Measurements from ENCODE around the gene PDLIM1. TPM values are rescaled to one million over a fixed set of nuclear protein-coding genes. Genes with fewer than 3 reads are reported as not detected.

PDLIM1 gene
- total RNA-seq, 2 donors from 2014 or later: 93.9 to 158 TPM

DNA sequence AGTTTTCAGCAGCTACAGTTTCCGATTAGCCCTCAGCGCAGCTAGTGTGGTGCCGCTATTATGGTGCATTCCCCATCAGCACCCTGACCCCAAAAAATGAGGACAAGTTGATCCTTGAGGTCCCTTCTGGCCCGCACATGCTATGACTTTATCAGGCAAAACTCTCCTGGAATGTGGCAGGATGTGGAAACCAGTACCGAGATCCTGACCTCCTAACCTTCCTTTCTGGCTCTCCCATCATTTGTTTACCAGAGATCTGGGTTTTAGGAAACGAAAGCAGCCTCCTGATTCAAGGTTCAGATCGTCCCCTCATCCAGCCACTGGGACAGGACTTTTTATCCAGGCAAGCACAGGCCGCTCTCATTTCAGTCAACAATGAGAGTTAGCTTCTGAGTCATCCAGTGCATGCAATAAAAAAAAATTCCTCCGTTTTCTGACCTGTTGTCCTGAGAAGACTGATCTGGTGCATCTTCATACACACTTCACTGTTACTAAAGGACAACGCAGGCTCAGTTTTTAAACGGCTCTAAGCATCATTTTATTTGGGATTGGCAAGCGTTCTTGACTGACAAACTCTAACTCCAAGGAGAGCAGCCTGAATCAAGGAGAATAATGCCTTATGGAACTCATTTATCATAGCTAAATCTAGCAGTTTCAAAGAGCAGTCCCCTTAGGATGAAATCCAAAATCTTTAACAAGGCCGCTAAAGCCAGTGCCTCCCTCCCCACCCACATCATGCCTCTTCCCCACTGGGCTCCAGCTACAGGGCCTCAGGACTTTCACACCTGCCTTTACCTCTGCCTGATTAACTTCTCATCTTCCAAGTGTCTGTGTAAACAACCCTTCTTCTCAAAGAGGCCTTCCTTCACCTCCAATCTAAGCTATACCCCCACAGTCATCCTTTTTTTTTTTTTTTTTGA is 17.1 kb downstream of the PDLIM1 start:
- no peak for DNase-seq

GRCh38 chr10:95268438-95268837 is 22.4 kb downstream of the PDLIM1 start:
- peaks cover 23% of the 10 kb centered on the region for H3K4me1 ChIP-seq (ENCODE audit: control insufficient read depth, insufficient read depth, low read length)
- H3K27me3 ChIP-seq (ENCODE audit: control insufficient read depth, insufficient read depth, low read length, poor library complexity, severe bottlenecking): no peaks in the 10 kb centered on the region
- Mint-ChIP-seq H3K9me3 (no peaks in the 10 kb centered on the region), H3K27ac (peak overlapping the region; percentile 87), H3K4me3 (no peak overlapping the region), H3K36me3 (ENCODE audit: low read depth) (peaks cover 40% of the 10 kb centered on the region), H3K4me1 (peaks cover 44% of the 10 kb centered on the region), H3K27me3 (ENCODE audit: insufficient read depth) (no peaks in the 10 kb centered on the region)
- H3K9me3 ChIP-seq (ENCODE audit: control insufficient read depth, low read length): no peaks in the 10 kb centered on the region
- H3K27ac ChIP-seq (ENCODE audit: low read depth, low read length): peak overlapping the region; percentile 24
- peaks cover 77% of the 10 kb centered on the region for H3K36me3 ChIP-seq (ENCODE audit: control insufficient read depth, insufficient read depth, low read length)
- DNase-seq: peak; percentile 61
- no peak overlapping the region for H3K9ac ChIP-seq (ENCODE audit: extremely low read depth, low read length, poor library complexity, severe bottlenecking)
- 84 to 85% methylated on average over 6 to 12 of the region's 12 CpGs for WGBS, 2 experiments (ENCODE audit: insufficient coverage in 1 of 2, insufficient read length in 1 of 2)
- TF ChIP-seq, protein P1, sequence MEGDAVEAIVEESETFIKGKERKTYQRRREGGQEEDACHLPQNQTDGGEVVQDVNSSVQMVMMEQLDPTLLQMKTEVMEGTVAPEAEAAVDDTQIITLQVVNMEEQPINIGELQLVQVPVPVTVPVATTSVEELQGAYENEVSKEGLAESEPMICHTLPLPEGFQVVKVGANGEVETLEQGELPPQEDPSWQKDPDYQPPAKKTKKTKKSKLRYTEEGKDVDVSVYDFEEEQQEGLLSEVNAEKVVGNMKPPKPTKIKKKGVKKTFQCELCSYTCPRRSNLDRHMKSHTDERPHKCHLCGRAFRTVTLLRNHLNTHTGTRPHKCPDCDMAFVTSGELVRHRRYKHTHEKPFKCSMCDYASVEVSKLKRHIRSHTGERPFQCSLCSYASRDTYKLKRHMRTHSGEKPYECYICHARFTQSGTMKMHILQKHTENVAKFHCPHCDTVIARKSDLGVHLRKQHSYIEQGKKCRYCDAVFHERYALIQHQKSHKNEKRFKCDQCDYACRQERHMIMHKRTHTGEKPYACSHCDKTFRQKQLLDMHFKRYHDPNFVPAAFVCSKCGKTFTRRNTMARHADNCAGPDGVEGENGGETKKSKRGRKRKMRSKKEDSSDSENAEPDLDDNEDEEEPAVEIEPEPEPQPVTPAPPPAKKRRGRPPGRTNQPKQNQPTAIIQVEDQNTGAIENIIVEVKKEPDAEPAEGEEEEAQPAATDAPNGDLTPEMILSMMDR (conservative IDR thresholded peaks at IDR 0.05): no peak
- no peak overlapping the region for H3K4me3 ChIP-seq (ENCODE audit: low read length)

More for the DNA sequence above, 17.1 kb downstream of the PDLIM1 start:
- peak overlapping the region; percentile 65 for H3K4me3 ChIP-seq (ENCODE audit: low read length)
- H3K9me3 ChIP-seq (ENCODE audit: control insufficient read depth, low read length): peaks cover 7% of the 10 kb centered on the region
- H3K4me1 Mint-ChIP-seq: peaks cover 42% of the 10 kb centered on the region
- peak overlapping the region; percentile 4 for H3K4me3 Mint-ChIP-seq
- WGBS, 2 experiments (ENCODE audit: insufficient coverage in 1 of 2, insufficient read length in 1 of 2): 88 to 93% methylated on average over 13 of the region's 13 CpGs
- peak overlapping the region; percentile 50 for H3K27ac Mint-ChIP-seq
- H3K36me3 ChIP-seq (ENCODE audit: control insufficient read depth, insufficient read depth, low read length): peaks cover 71% of the 10 kb centered on the region
- TF ChIP-seq, protein P1 (conservative IDR thresholded peaks at IDR 0.05): no peak
- no peaks in the 10 kb centered on the region for H3K27me3 Mint-ChIP-seq (ENCODE audit: insufficient read depth)
- H3K27ac ChIP-seq (ENCODE audit: low read depth, low read length): no peak overlapping the region
- peaks cover 32% of the 10 kb centered on the region for H3K36me3 Mint-ChIP-seq (ENCODE audit: low read depth)
- peaks cover 4% of the 10 kb centered on the region for H3K9me3 Mint-ChIP-seq
- peaks cover 14% of the 10 kb centered on the region for H3K4me1 ChIP-seq (ENCODE audit: control insufficient read depth, insufficient read depth, low read length)
- no peaks in the 10 kb centered on the region for H3K27me3 ChIP-seq (ENCODE audit: control insufficient read depth, insufficient read depth, low read length, poor library complexity, severe bottlenecking)
- H3K9ac ChIP-seq (ENCODE audit: extremely low read depth, low read length, poor library complexity, severe bottlenecking): peak overlapping the region; percentile 11

GRCh38 chr10:95267251-95267650 is 23.6 kb downstream of the PDLIM1 start:
- TF ChIP-seq, protein P1 (conservative IDR thresholded peaks at IDR 0.05): no peak
- no peak overlapping the region for H3K4me3 Mint-ChIP-seq
- Histone ChIP-seq H3K9me3 (ENCODE audit: control insufficient read depth, low read length) (no peaks in the 10 kb centered on the region), H3K36me3 (ENCODE audit: control insufficient read depth, insufficient read depth, low read length) (peaks cover 80% of the 10 kb centered on the region), H3K9ac (ENCODE audit: extremely low read depth, low read length, poor library complexity, severe bottlenecking) (peak overlapping the region; percentile 41), H3K27ac (ENCODE audit: low read depth, low read length) (no peak overlapping the region), H3K27me3 (ENCODE audit: control insufficient read depth, insufficient read depth, low read length, poor library complexity, severe bottlenecking) (no peaks in the 10 kb centered on the region), H3K4me3 (ENCODE audit: low read length) (no peak overlapping the region), H3K4me1 (ENCODE audit: control insufficient read depth, insufficient read depth, low read length) (peaks cover 17% of the 10 kb centered on the region)
- peaks cover 47% of the 10 kb centered on the region for H3K36me3 Mint-ChIP-seq (ENCODE audit: low read depth)
- no peak for DNase-seq
- no peaks in the 10 kb centered on the region for H3K27me3 Mint-ChIP-seq (ENCODE audit: insufficient read depth)
- peaks cover 45% of the 10 kb centered on the region for H3K4me1 Mint-ChIP-seq
- no peaks in the 10 kb centered on the region for H3K9me3 Mint-ChIP-seq
- H3K27ac Mint-ChIP-seq: no peak overlapping the region
- 93% methylated on average over 1 of the region's 3 CpGs; no CpG with 5 or more reads in 1 of the 2 experiments for WGBS, 2 experiments (ENCODE audit: insufficient coverage in 1 of 2, insufficient read length in 1 of 2)
